AG10803 (cell line): ENCODE data around the gene KLC1.

Source experiments
- DNase-seq: peaks from one replicate; pipeline ENCODE4 v3.0.0; 2010; ENCODE audit warnings: low read depth
- H3K4me3 ChIP-seq: 2 replicates; pipeline ENCODE4 v1.5.1; 2011; ENCODE audit warnings: mild to moderate bottlenecking, low read length, control low read depth
- TF ChIP-seq, protein P1 (sequence below): conservative IDR thresholded peaks from 2 replicates; pipeline ENCODE4 v1.5.1; 2011; ENCODE audit warnings: mild to moderate bottlenecking, low read length, control low read depth, inconsistent platforms

The KLC1 gene

DNA sequence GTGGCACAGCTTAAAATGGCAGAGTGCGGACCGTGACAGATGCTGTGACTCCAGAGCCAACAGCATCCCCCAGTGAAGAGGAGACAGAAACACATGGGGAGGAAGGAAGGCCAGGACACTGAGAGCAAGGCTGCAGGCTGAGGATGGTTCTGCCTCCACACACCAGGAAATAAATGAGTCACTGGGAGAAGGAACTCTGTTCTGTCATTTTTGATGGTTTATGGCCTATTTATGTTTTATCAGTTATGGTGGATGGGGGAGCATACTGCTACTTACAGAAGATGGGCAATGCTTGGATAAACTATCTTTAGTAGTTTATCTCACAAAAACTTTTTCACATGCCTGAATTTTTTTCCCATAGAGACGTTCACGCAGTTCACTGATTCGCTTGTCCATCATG is 120.4 kb downstream of the KLC1 start:
- TF ChIP-seq, protein P1, sequence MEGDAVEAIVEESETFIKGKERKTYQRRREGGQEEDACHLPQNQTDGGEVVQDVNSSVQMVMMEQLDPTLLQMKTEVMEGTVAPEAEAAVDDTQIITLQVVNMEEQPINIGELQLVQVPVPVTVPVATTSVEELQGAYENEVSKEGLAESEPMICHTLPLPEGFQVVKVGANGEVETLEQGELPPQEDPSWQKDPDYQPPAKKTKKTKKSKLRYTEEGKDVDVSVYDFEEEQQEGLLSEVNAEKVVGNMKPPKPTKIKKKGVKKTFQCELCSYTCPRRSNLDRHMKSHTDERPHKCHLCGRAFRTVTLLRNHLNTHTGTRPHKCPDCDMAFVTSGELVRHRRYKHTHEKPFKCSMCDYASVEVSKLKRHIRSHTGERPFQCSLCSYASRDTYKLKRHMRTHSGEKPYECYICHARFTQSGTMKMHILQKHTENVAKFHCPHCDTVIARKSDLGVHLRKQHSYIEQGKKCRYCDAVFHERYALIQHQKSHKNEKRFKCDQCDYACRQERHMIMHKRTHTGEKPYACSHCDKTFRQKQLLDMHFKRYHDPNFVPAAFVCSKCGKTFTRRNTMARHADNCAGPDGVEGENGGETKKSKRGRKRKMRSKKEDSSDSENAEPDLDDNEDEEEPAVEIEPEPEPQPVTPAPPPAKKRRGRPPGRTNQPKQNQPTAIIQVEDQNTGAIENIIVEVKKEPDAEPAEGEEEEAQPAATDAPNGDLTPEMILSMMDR = no peak
- H3K4me3 ChIP-seq = no peak overlapping the region
- no peak for DNase-seq

DNA sequence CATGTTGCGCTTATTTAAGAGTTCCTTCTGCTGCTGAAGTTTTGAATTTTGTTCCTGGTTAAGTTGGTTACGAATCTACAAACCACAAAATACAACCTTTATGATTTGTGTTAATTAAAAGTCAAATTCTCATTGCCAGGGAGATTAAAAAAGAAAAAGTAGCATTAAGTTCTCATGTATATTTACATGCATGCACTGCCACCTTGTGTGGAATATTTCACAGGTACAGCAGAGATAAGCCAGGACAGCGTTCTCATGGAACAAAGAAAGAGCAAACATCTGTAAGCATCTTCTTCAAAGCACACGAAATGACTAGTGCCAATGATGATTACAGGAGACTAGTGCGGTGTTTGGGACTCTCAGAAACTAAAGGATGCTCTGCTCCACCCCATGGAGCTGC is 120.8 kb downstream of the KLC1 start:
- TF ChIP-seq, protein P1 = no peak
- no peak for DNase-seq
- H3K4me3 ChIP-seq = no peak overlapping the region
